Activated CD8-positive, alpha-beta T cell treated with anti-CD3 and anti-CD28 coated beads for 36 hours (primary cell): ENCODE measurements around the gene CMSS1. TPM values are rescaled to one million over a fixed set of nuclear protein-coding genes. Genes with fewer than 3 reads are reported as not detected.

Source experiments
- ATAC-seq: fragments of 200-7000 bp; cut with Tn5 transposase; one replicate; pipeline ENCODE4 v1.10.0; 2021; ENCODE audit warnings: mild to moderate bottlenecking, moderate library complexity
- CTCF ChIA-PET: fragments of 350-600 bp; sonication (Branson Sonifier 250); formaldehyde crosslinking; loops from one replicate; lab custom pipeline; 2021; ENCODE audit warnings: antibody characterized with exemption; lab: Charles Lee
- POLR2A ChIA-PET: fragments of 350-600 bp; sonication (Branson Sonifier 250); formaldehyde crosslinking; loops from one replicate; lab custom pipeline; 2021; ENCODE audit warnings: antibody characterized with exemption; lab: Charles Lee
- DNase-seq: peaks from one replicate; pipeline ENCODE4 v3.0.0-alpha.2; 2020
- H3K27ac Mint-ChIP-seq: one replicate; pipeline ENCODE4 v1.8.0; 2021; ENCODE audit warnings: mild to moderate bottlenecking, mixed read lengths
- H3K27me3 Mint-ChIP-seq: one replicate; pipeline ENCODE4 v1.8.0; 2021; ENCODE audit warnings: mixed read lengths
- H3K36me3 Mint-ChIP-seq: one replicate; pipeline ENCODE4 v1.8.0; 2021; ENCODE audit warnings: low read depth, mixed read lengths
- H3K4me1 Mint-ChIP-seq: one replicate; pipeline ENCODE4 v1.8.0; 2021; ENCODE audit warnings: low read depth, mixed read lengths
- H3K4me3 Mint-ChIP-seq: one replicate; pipeline ENCODE4 v1.8.0; 2021; ENCODE audit warnings: mild to moderate bottlenecking, moderate library complexity, mixed read lengths
- H3K9me3 Mint-ChIP-seq: one replicate; pipeline ENCODE4 v1.8.0; 2021; ENCODE audit warnings: mixed read lengths
- CTCF ChIP-seq: fragments of 200-600 bp; IDR thresholded peaks from one replicate; pipeline ENCODE4 v1.8.0; 2022; ENCODE audit warnings: antibody characterized with exemption, mild to moderate bottlenecking
- intact Hi-C: fragments of 100-400 bp; cut with micrococcal nuclease; formaldehyde crosslinking; loops from one replicate; pipeline ENCODE4 v1.10.0; 2022
- total RNA-seq, 2 experiments: library from RNA; stranded (reverse); gene quantifications; one replicate each; pipeline ENCODE4 v1.2.3, GENCODE V29; 2021

CMSS1 gene
- total RNA-seq, 2 experiments from 2014 or later, result 93.9 to 110 TPM

- TF ChIP-seq CTCF, result no peak
- Mint-ChIP-seq H3K4me3 (peak overlapping the region; percentile 62), H3K27me3 (no peaks in the 10 kb centered on the region), H3K36me3 (peaks cover 20% of the 10 kb centered on the region), H3K27ac (peak overlapping the region; percentile 93), H3K4me1 (peaks cover 62% of the 10 kb centered on the region), H3K9me3 (peaks cover 3% of the 10 kb centered on the region)
- DNase-seq, result no peak
- ChIA-PET POLR2A (interaction anchor here (0.9 to 1.8 kb wide), 4 partner anchors 11 to 241 kb away, joined by 3 to 8 read pairs (median 4); partner anchors contain the start of gene TBC1D23), CTCF (interaction anchor here (1.0 to 5.7 kb wide), 9 partner anchors 9 to 181 kb away, joined by 3 to 41 read pairs (median 9); no protein-coding TSS in a partner anchor)
- intact Hi-C loops, result loop anchor here (1.0 to 10.0 kb wide), 2 partner anchors 14 to 238 kb away; no protein-coding TSS in a partner anchor
- ATAC-seq, result peak; percentile 20
These were observed 255.5 kb downstream of the CMSS1 start for GRCh38 chr3:100073049-100073713.

- Mint-ChIP-seq H3K27me3 (no peaks in the 10 kb centered on the region), H3K9me3 (peaks cover 3% of the 10 kb centered on the region), H3K4me3 (peak overlapping the region; percentile 62), H3K4me1 (peaks cover 60% of the 10 kb centered on the region), H3K36me3 (peaks cover 20% of the 10 kb centered on the region), H3K27ac (peak overlapping the region; percentile 93)
- no peak for TF ChIP-seq CTCF
- peak; percentile 40 for ATAC-seq
- peak; percentile 48 for DNase-seq
- intact Hi-C loops, result loop anchor here (1.0 to 10.0 kb wide), 2 partner anchors 13 to 239 kb away; no protein-coding TSS in a partner anchor
- POLR2A ChIA-PET, result interaction anchor here (0.7 to 1.8 kb wide), 6 partner anchors 10 to 328 kb away, joined by 3 to 8 read pairs (median 4); partner anchors contain the start of genes LNP1 and TBC1D23
- CTCF ChIA-PET, result interaction anchor here (0.9 to 5.7 kb wide), 11 partner anchors 9 to 184 kb away, joined by 3 to 41 read pairs (median 6); no protein-coding TSS in a partner anchor
These were observed 256.1 kb downstream of the CMSS1 start for GRCh38 chr3:100073714-100074307.

- Mint-ChIP-seq H3K4me3 (no peak overlapping the region), H3K27ac (peak overlapping the region; percentile 64), H3K4me1 (peaks cover 52% of the 10 kb centered on the region), H3K9me3 (peaks cover 3% of the 10 kb centered on the region), H3K36me3 (peaks cover 19% of the 10 kb centered on the region), H3K27me3 (no peaks in the 10 kb centered on the region)
- CTCF ChIA-PET, result interaction anchor here (0.7 to 5.7 kb wide), 8 partner anchors 10 to 243 kb away, joined by 3 to 41 read pairs (median 4); no protein-coding TSS in a partner anchor
- ATAC-seq, result no peak
- TF ChIP-seq CTCF, result no peak
- POLR2A ChIA-PET, result interaction anchor here (0.9 kb wide), 1 partner anchor 28 kb away, joined by 3 read pairs; no protein-coding TSS in a partner anchor
- intact Hi-C loops, result loop anchor here (10.0 kb wide), 1 partner anchor 240 kb away; no protein-coding TSS in a partner anchor
- DNase-seq, result no peak
These were observed 257.5 kb downstream of the CMSS1 start for GRCh38 chr3:100075196-100075595.

GRCh38 chr3:100075851-100076730 is 258.4 kb downstream of the CMSS1 start:
- Mint-ChIP-seq H3K4me1 (peaks cover 50% of the 10 kb centered on the region), H3K9me3 (peaks cover 3% of the 10 kb centered on the region), H3K27me3 (no peaks in the 10 kb centered on the region), H3K27ac (peak overlapping the region; percentile 64), H3K36me3 (peaks cover 18% of the 10 kb centered on the region), H3K4me3 (no peak overlapping the region)
- DNase-seq (no peak), ATAC-seq (no peak)
- CTCF ChIA-PET, result interaction anchor here (0.7 to 5.7 kb wide), 7 partner anchors 7 to 244 kb away, joined by 3 to 41 read pairs (median 10); no protein-coding TSS in a partner anchor
- intact Hi-C loops, result loop anchor here (10.0 kb wide), 1 partner anchor 241 kb away; no protein-coding TSS in a partner anchor
- no peak for TF ChIP-seq CTCF
- POLR2A ChIA-PET, result interaction anchor here (0.9 to 1.6 kb wide), 2 partner anchors 28 to 258 kb away, joined by 3 read pairs; partner anchors contain the start of gene CMSS1
